Trophoblast cell (in vitro differentiated cells and primary cell): ENCODE results near the gene GTF2IRD2.
"Not testable (repeated sequence)": the region's sequence is repeated elsewhere in the genome, so short reads cannot be mapped to it uniquely, and the experiment has no call there.

Experiments
- DNase-seq, 2 donors: peaks; one replicate each; pipeline ENCODE4 v3.0.0-alpha.2; 2016
- H2AFZ ChIP-seq: 2 replicates; pipeline ENCODE4 v1.6.1; 2013; ENCODE audit warnings: low read length, moderate library complexity, mild to moderate bottlenecking; ENCODE audit not compliant: insufficient read depth, poor library complexity
- H2AK5ac ChIP-seq: 2 replicates; pipeline ENCODE4 v1.6.1; 2013; ENCODE audit warnings: mild to moderate bottlenecking, low read length
- H2BK120ac ChIP-seq: 2 replicates; pipeline ENCODE4 v1.6.1; 2013; ENCODE audit warnings: low read length, mild to moderate bottlenecking, moderate library complexity; ENCODE audit not compliant: insufficient read depth, poor library complexity
- H2BK12ac ChIP-seq: 2 replicates; pipeline ENCODE4 v1.6.1; 2013; ENCODE audit warnings: mild to moderate bottlenecking, low read length, moderate library complexity
- H2BK5ac ChIP-seq: 2 replicates; pipeline ENCODE4 v1.6.1; 2013; ENCODE audit warnings: low read length, low read depth, moderate library complexity, mild to moderate bottlenecking; ENCODE audit not compliant: poor library complexity
- H3K14ac ChIP-seq: 2 replicates; pipeline ENCODE4 v1.6.1; 2013; ENCODE audit warnings: mild to moderate bottlenecking, low read length
- H3K18ac ChIP-seq: 2 replicates; pipeline ENCODE4 v1.6.1; 2013; ENCODE audit warnings: mild to moderate bottlenecking, low read length
- H3K23ac ChIP-seq: 2 replicates; pipeline ENCODE4 v1.6.1; 2013; ENCODE audit warnings: low read length
- H3K27ac ChIP-seq: 2 replicates; pipeline ENCODE4 v1.5.1; 2013; ENCODE audit warnings: low read depth, mild to moderate bottlenecking, inconsistent platforms, low read length, moderate library complexity
- H3K27me3 ChIP-seq: 2 replicates; pipeline ENCODE4 v1.6.1; 2013; ENCODE audit warnings: inconsistent platforms, mild to moderate bottlenecking, low read length, moderate library complexity; ENCODE audit not compliant: insufficient read depth
- H3K36me3 ChIP-seq, 2 experiments: 1 replicate in 1 of 2; 2 replicates in 1 of 2; pipeline ENCODE4 v1.6.1; 2013; ENCODE audit warnings: low read length in 2 of 2, mild to moderate bottlenecking in 2 of 2, moderate library complexity in 1 of 2; ENCODE audit not compliant: insufficient read depth in 2 of 2, control insufficient read depth in 1 of 2
- H3K4ac ChIP-seq: 2 replicates; pipeline ENCODE4 v1.6.1; 2013; ENCODE audit warnings: low read depth, mild to moderate bottlenecking, low read length, moderate library complexity
- H3K4me1 ChIP-seq, 2 experiments: 1 replicate in 1 of 2; 2 replicates in 1 of 2; pipeline ENCODE4 v1.6.1; 2013; ENCODE audit warnings: low read length in 2 of 2, mild to moderate bottlenecking in 2 of 2, moderate library complexity in 1 of 2; ENCODE audit not compliant: insufficient read depth in 2 of 2, control insufficient read depth in 1 of 2
- H3K4me2 ChIP-seq: 2 replicates; pipeline ENCODE4 v1.6.1; 2013; ENCODE audit warnings: inconsistent platforms, mild to moderate bottlenecking, low read length, moderate library complexity
- H3K4me3 ChIP-seq: 2 replicates; pipeline ENCODE4 v1.5.1; 2013; ENCODE audit warnings: mild to moderate bottlenecking, low read depth, low read length, inconsistent platforms
- H3K79me1 ChIP-seq: one replicate; pipeline ENCODE4 v1.6.1; 2013; ENCODE audit warnings: low read length
- H3K79me2 ChIP-seq: 2 replicates; pipeline ENCODE4 v1.6.1; 2013; ENCODE audit warnings: low read length, mild to moderate bottlenecking; ENCODE audit not compliant: control insufficient read depth, insufficient read depth, poor library complexity
- H3K9ac ChIP-seq: 2 replicates; pipeline ENCODE4 v1.6.1; 2013; ENCODE audit warnings: mild to moderate bottlenecking, low read length
- H3K9me3 ChIP-seq: 2 replicates; pipeline ENCODE4 v1.6.1; 2013; ENCODE audit warnings: low read depth, mild to moderate bottlenecking, control low read depth, inconsistent platforms, low read length; ENCODE audit not compliant: insufficient read depth
- H4K12ac ChIP-seq: 2 replicates; pipeline ENCODE4 v1.6.1; 2013; ENCODE audit warnings: low read depth, mild to moderate bottlenecking, low read length, moderate library complexity
- H4K8ac ChIP-seq: 2 replicates; pipeline ENCODE4 v1.6.1; 2013; ENCODE audit warnings: low read depth, mild to moderate bottlenecking, low read length, moderate library complexity
- H4K91ac ChIP-seq: one replicate; pipeline ENCODE4 v1.6.1; 2013; ENCODE audit warnings: low read depth, mild to moderate bottlenecking, low read length, moderate library complexity
- WGBS: extraction: QIAGEN DNeasy Blood & Tissue Kit; methylation state at CpG from one replicate; pipeline ENCODE4 v1.1.7; 2013; ENCODE audit warnings: missing lambda C conversion rate; ENCODE audit not compliant: insufficient read length, insufficient coverage; ENCODE audit errors: extremely low coverage; 5-methylcytosine and 5-hydroxymethylcytosine counted together

Gene GTF2IRD2

GRCh38 chr7:74765205-74765918, 86.0 kb downstream of the GTF2IRD2 start:
- not testable (repeated sequence) for H2BK5ac ChIP-seq, H3K27ac ChIP-seq, H3K27me3 ChIP-seq, H2BK120ac ChIP-seq, H2BK12ac ChIP-seq, H4K12ac ChIP-seq, H3K4me2 ChIP-seq, H3K9me3 ChIP-seq, H3K14ac ChIP-seq, H3K18ac ChIP-seq, H2AK5ac ChIP-seq, H3K9ac ChIP-seq, H3K79me1 ChIP-seq, H3K79me2 ChIP-seq, H4K8ac ChIP-seq, H3K36me3 ChIP-seq, H3K4me3 ChIP-seq, H2AFZ ChIP-seq, H3K23ac ChIP-seq, H3K4me1 ChIP-seq, H4K91ac ChIP-seq, H3K4ac ChIP-seq, DNase-seq
- WGBS: no CpG with 5 or more reads among the region's 17 CpGs

- DNase-seq, H3K4me1 ChIP-seq: not testable (repeated sequence)
- no CpG with 5 or more reads among the region's 3 CpGs for WGBS
These were observed 92.4 kb downstream of the GTF2IRD2 start for GRCh38 chr7:74758982-74759381.

GRCh38 chr7:74758268-74758667, 93.1 kb downstream of the GTF2IRD2 start:
- not testable (repeated sequence) for H3K9me3 ChIP-seq, H2AK5ac ChIP-seq, H3K4me1 ChIP-seq, H3K27ac ChIP-seq, H3K4ac ChIP-seq, H3K36me3 ChIP-seq, H3K14ac ChIP-seq, H3K18ac ChIP-seq, H3K4me2 ChIP-seq, H2BK5ac ChIP-seq, H4K91ac ChIP-seq, H2AFZ ChIP-seq, DNase-seq, H4K8ac ChIP-seq, H4K12ac ChIP-seq, H3K79me1 ChIP-seq, H3K79me2 ChIP-seq, H3K27me3 ChIP-seq, H3K23ac ChIP-seq, H3K9ac ChIP-seq, H2BK120ac ChIP-seq, H2BK12ac ChIP-seq, H3K4me3 ChIP-seq
- WGBS: no CpG with 5 or more reads among the region's 7 CpGs

More at GRCh38 chr7:74758982-74759381, 92.4 kb downstream of the GTF2IRD2 start:
- not testable (repeated sequence) for H2BK5ac ChIP-seq, H3K27me3 ChIP-seq, H2BK12ac ChIP-seq, H3K27ac ChIP-seq, H3K18ac ChIP-seq, H2BK120ac ChIP-seq, H4K91ac ChIP-seq, H3K4me3 ChIP-seq, H2AK5ac ChIP-seq, H2AFZ ChIP-seq, H3K9me3 ChIP-seq, H3K36me3 ChIP-seq, H4K8ac ChIP-seq, H3K4ac ChIP-seq, H3K14ac ChIP-seq, H3K23ac ChIP-seq, H3K79me1 ChIP-seq, H3K9ac ChIP-seq, H3K79me2 ChIP-seq, H3K4me2 ChIP-seq, H4K12ac ChIP-seq

- WGBS: no CpG with 5 or more reads among the region's 5 CpGs
- H3K27ac ChIP-seq, H3K36me3 ChIP-seq, H3K18ac ChIP-seq, H2BK120ac ChIP-seq, H4K8ac ChIP-seq, H4K91ac ChIP-seq, H3K4me3 ChIP-seq, H3K4me1 ChIP-seq, H3K9ac ChIP-seq, H3K4me2 ChIP-seq, H3K23ac ChIP-seq, H3K9me3 ChIP-seq, H2BK5ac ChIP-seq, DNase-seq, H3K4ac ChIP-seq, H3K79me2 ChIP-seq, H4K12ac ChIP-seq, H3K14ac ChIP-seq, H2BK12ac ChIP-seq, H2AK5ac ChIP-seq, H3K79me1 ChIP-seq, H2AFZ ChIP-seq, H3K27me3 ChIP-seq: not testable (repeated sequence)
These were observed 94.7 kb downstream of the GTF2IRD2 start for GRCh38 chr7:74756673-74757072.
